ENCODE data around the gene RHOJ. TPM values are rescaled to one million over a fixed set of nuclear protein-coding genes. Genes with fewer than 3 reads are reported as not detected.

Gene RHOJ
- total and polyA plus RNA-seq, 2 experiments from 2014 or later = 2.1 to 3.2 TPM

DNA sequence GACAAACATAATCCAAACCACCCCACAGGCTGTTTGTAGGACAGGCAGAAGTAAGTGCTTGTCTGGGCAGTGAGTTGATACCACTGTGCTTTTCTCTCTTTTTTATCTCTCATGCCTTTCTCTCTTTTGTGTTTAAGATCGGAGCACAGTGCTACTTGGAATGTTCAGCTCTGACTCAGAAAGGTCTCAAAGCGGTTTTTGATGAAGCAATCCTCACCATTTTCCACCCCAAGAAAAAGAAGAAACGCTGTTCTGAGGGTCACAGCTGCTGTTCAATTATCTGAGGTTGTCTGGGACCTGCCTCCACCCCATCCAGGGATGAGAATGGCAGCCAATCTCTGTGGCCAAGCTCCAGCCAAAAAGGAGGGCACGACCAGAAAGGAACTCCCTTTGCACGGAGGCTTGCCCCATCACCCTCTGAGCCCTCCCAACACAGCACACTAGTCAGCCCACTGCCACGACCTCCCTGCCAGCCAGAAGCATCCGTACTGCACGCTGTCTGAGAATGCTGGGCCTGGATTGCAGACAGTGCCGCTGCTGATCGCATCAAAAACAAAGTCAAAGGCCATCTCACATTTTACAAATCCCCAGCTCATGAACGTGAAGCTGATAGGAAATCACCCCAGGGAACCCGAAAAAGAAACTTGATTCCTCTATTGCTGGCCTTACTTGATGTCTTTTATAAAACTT lies 86.6 kb downstream of the RHOJ start:
- TF ChIP-seq EZH2phosphoT487 (IDR thresholded peaks at IDR 0.05; ENCODE audit: low read depth, severe bottlenecking, unreplicated experiment) (no peak), EZH2 (IDR thresholded peaks at IDR 0.05; ENCODE audit: borderline replicate concordance) (no peak)
- TF ChIP-seq, protein P1, sequence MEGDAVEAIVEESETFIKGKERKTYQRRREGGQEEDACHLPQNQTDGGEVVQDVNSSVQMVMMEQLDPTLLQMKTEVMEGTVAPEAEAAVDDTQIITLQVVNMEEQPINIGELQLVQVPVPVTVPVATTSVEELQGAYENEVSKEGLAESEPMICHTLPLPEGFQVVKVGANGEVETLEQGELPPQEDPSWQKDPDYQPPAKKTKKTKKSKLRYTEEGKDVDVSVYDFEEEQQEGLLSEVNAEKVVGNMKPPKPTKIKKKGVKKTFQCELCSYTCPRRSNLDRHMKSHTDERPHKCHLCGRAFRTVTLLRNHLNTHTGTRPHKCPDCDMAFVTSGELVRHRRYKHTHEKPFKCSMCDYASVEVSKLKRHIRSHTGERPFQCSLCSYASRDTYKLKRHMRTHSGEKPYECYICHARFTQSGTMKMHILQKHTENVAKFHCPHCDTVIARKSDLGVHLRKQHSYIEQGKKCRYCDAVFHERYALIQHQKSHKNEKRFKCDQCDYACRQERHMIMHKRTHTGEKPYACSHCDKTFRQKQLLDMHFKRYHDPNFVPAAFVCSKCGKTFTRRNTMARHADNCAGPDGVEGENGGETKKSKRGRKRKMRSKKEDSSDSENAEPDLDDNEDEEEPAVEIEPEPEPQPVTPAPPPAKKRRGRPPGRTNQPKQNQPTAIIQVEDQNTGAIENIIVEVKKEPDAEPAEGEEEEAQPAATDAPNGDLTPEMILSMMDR (IDR thresholded peaks at IDR 0.05; ENCODE audit: poor library complexity) = no peak
- no peak overlapping the region for H3K4me3 ChIP-seq
- no peak overlapping the region for H2AFZ ChIP-seq
- H3K4me1 ChIP-seq (ENCODE audit: insufficient read depth) = no peaks in the 10 kb centered on the region
- WGBS (ENCODE audit: low lambda C conversion rate, missing lambda C conversion rate) = 68% methylated on average over 12 of the region's 12 CpGs
- H3K27ac ChIP-seq = no peak overlapping the region
- no peaks in the 10 kb centered on the region for H4K20me1 ChIP-seq (ENCODE audit: insufficient read depth, poor library complexity, severe bottlenecking)
- DNase-seq (ENCODE audit: low spot score) = no peak
- no peaks in the 10 kb centered on the region for H3K79me2 ChIP-seq
- no peak overlapping the region for H3K4me2 ChIP-seq
- H3K36me3 ChIP-seq (replicated peaks; ENCODE audit: insufficient read depth, low read depth) = no peaks in the 10 kb centered on the region
- H3K27me3 ChIP-seq = no peaks in the 10 kb centered on the region
- no peaks in the 10 kb centered on the region for H3K9me2 ChIP-seq (replicated peaks; ENCODE audit: insufficient read depth)
- H3K9me3 ChIP-seq (ENCODE audit: low read depth) = no peaks in the 10 kb centered on the region

DNA sequence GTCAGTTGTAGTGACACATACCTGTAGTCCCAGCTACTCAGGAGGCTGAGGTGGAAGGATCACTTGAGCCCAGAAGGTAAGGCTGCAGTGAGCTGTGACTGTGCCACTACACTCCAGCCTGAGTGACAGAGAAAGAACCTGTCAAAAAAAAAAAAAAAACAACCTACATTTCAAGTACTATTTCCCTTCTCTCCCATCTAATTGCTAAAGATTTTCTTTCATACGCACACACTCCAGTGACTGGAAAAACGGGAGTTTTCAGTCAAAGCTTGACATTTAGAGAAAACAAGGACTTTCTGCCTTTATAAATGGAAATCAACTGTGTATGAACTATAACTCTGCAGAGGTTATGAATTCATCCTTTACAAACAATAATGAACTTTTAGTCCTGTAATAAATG lies 88.6 kb downstream of the RHOJ start:
- Histone ChIP-seq H3K4me3 (no peak overlapping the region), H2AFZ (no peak overlapping the region), H3K9me2 (replicated peaks; ENCODE audit: insufficient read depth) (no peaks in the 10 kb centered on the region), H3K27me3 (no peaks in the 10 kb centered on the region), H3K36me3 (replicated peaks; ENCODE audit: insufficient read depth, low read depth) (no peaks in the 10 kb centered on the region), H3K9me3 (ENCODE audit: low read depth) (no peaks in the 10 kb centered on the region), H4K20me1 (ENCODE audit: insufficient read depth, poor library complexity, severe bottlenecking) (no peaks in the 10 kb centered on the region), H3K27ac (no peak overlapping the region), H3K4me1 (ENCODE audit: insufficient read depth) (no peaks in the 10 kb centered on the region), H3K79me2 (no peaks in the 10 kb centered on the region), H3K4me2 (no peak overlapping the region)
- DNase-seq (ENCODE audit: low spot score) = no peak
- TF ChIP-seq, protein P1 (IDR thresholded peaks at IDR 0.05; ENCODE audit: poor library complexity) = no peak
- TF ChIP-seq EZH2 (IDR thresholded peaks at IDR 0.05; ENCODE audit: borderline replicate concordance) (no peak), EZH2phosphoT487 (IDR thresholded peaks at IDR 0.05; ENCODE audit: low read depth, severe bottlenecking, unreplicated experiment) (no peak)
- 87% methylated on average over 2 of the region's 2 CpGs for WGBS (ENCODE audit: low lambda C conversion rate, missing lambda C conversion rate)

DNA sequence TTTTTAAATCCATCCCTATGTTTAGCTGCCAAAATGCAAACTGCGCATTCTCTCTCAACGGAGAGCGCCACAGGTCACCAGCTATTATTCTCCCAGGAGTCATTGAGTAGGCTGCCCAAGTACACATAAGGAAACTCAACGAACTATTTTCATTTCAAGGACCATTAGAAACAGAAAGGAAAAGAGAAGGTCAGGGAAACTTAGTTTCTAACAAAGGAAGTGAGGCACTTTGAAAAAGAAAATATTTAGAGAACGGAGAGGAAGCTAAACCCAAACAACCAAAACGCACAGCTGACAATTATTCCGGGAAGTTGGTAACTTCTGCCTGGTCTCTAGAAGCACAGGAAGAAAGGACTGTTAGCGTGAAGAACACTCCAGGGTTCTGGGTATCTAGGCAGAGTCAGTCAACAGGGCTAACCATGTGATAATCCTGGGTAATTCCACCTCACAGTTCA lies 91.0 kb downstream of the RHOJ start:
- Histone ChIP-seq H3K27me3 (no peaks in the 10 kb centered on the region), H3K9me2 (replicated peaks; ENCODE audit: insufficient read depth) (no peaks in the 10 kb centered on the region), H3K9me3 (ENCODE audit: low read depth) (no peaks in the 10 kb centered on the region), H3K36me3 (replicated peaks; ENCODE audit: insufficient read depth, low read depth) (no peaks in the 10 kb centered on the region), H3K4me2 (no peak overlapping the region), H3K4me3 (no peak overlapping the region), H3K4me1 (ENCODE audit: insufficient read depth) (no peaks in the 10 kb centered on the region), H3K79me2 (no peaks in the 10 kb centered on the region), H2AFZ (no peak overlapping the region), H3K27ac (no peak overlapping the region), H4K20me1 (ENCODE audit: insufficient read depth, poor library complexity, severe bottlenecking) (no peaks in the 10 kb centered on the region)
- DNase-seq (ENCODE audit: low spot score) = no peak
- TF ChIP-seq, protein P1 (IDR thresholded peaks at IDR 0.05; ENCODE audit: poor library complexity) = no peak
- no peak for TF ChIP-seq EZH2 (IDR thresholded peaks at IDR 0.05; ENCODE audit: borderline replicate concordance)
- TF ChIP-seq EZH2phosphoT487 (IDR thresholded peaks at IDR 0.05; ENCODE audit: low read depth, severe bottlenecking, unreplicated experiment) = no peak
- 85% methylated on average over 8 of the region's 8 CpGs for WGBS (ENCODE audit: low lambda C conversion rate, missing lambda C conversion rate)

Data from hepatocyte (in vitro differentiated cells).